SW480 (cell line): ENCODE results near the gene ARHGAP21.
"Not testable (repeated sequence)": the region's sequence is repeated elsewhere in the genome, so short reads cannot be mapped to it uniquely, and the experiment has no call there.

ENCODE experiments used
- DNase-seq: peaks from one replicate; pipeline ENCODE4 v3.0.0-alpha.2; 2016; ENCODE audit warnings: low spot score

ARHGAP21 gene

DNA sequence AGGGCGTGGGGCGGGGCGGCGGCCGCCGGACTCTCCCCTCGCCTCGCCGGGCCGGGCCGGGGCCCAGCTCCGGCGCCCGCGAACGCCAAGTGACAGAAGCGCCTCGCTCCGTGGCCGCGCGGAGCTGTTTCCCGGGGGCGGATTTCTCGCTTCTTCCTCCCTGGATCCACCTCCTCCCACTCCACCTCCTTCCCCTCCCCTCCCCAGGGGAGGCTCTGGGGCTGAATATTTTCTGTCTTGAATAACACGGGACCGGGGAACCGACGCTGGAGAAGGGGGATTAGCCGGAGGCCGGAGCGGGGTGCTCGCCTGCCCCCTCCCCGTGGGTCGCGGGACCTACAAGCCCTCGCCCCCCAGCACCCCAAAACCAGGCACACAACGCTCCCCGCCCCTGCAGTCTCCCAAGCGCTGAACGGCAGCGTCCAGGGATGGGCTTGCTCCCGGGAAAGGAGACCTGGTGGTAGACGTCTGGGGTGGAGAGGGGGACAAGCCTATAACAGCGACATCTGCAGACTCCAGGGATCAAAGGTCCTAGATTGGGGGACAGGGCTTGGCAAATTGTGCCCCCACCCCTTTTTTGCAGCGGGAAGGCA lies at the start of gene ARHGAP21:
TSS of gene ARHGAP21 (minus strand) at position 100 of the 593 bp plus-strand sequence. CDS start 1,988 bp downstream, outside the sequence.
- peak; percentile 56 for DNase-seq

DNA sequence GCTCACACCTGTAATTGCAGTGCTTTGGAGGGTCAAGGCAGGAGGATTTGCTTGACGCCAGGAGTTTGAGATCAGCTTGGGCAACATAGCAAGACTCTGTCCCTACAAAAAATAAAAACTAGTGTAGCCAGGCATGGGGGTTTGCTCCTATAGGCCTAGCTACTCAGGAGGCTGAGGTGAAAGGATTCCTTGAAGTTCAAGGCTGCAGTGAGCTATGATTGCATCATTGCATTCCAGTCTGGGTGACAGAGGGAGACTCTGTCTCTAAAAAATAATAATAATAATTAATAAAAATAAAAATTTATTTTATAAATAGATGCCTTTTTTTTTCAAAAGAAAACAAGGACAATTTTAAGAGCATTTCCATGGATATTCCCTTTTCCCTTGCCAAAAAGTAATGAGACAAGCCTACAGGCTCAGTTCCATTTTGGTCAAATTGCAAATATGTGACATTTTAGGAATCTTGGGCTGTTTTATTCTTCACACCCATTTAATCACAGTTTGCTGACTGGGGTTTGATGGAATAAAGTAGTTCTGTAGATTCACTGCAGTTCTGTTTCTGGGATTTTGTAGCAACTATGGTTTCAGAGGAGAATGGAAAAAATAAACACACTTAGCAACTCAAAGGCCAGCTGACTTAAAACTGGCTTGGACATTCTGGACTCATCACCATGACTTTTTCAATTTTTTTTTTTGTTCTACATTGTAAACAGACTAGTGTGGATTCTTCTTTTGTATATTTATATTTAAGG lies 48.4 kb upstream of the ARHGAP21 start:
- DNase-seq, result no peak

DNA sequence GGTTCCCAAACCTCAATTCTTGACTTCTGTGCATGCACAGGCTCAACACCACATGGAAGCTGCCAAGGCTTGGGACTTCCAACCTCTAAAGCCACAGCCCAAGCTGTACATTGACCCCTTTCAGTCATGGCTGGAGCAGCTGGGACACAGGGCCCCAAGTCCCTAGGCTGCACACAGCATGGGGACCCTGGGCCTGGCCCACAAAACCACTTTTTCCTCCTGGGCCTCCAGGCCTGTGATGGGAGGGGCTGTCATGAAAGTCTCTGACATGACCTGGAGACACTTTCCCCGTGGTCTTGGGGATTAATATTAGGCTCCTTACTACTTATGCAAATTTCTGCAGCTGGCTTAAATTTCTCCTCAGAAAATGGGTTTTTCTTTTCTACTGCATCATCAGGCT lies 41.3 kb upstream of the ARHGAP21 start:
- DNase-seq, result not testable (repeated sequence)

DNA sequence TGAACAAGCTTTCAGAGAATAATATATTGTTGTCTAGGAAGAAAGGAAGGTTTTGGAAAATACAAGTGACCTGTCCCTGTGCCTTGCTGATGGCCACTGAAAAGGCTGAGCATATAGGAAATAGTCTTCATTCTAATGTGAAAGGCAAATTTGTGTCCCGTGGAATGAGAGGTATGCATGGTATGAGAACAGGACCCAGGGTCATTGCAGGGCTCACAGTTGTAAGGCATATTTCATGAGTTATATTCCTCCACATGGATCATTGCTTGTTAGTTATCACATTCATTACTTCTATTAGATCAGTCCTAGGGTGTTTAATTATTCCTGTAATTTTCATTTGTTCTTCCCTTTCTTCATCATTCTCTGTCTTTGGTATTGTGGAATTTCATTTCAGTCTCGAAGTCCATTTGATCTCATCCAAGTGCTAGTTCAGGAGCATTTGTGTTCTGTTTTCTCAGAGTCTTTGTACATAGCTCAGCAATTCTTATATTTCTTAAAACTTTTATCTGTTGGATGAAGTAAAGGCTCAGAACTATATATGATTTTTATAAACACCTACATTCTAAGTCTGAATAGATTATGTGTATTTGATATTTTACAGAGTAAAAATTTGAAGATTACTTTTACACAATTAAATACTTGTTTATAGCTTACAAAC lies 39.4 kb upstream of the ARHGAP21 start:
- DNase-seq, result peak; percentile 32

- no peak for DNase-seq
These were observed 38.7 kb upstream of the ARHGAP21 start for GRCh38 chr10:24762161-24762924.

GRCh38 chr10:24759672-24760071 lies 36.0 kb upstream of the ARHGAP21 start:
- no peak for DNase-seq

- not testable (repeated sequence) for DNase-seq
These were observed 34.6 kb upstream of the ARHGAP21 start for GRCh38 chr10:24758254-24758653.

GRCh38 chr10:24756283-24756682 lies 32.6 kb upstream of the ARHGAP21 start:
- no peak for DNase-seq

DNA sequence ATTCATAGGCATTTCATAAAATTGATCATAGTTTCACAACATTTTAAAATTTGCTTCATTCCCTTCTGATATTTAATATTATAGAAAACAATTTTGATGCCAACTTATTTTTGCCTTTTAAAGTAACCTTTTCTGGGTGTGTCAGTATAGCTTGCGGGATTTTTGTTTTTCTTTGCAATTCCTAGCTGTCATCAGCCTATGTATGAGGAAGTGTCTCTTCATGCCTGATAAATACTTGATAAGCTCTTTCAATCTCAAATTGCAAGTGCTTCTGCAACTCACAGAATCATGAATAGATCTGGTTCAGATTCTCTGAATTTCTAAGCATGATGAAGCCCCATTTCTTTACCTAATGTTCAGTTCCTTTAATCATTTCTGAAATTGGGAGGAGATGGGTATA lies 28.0 kb upstream of the ARHGAP21 start:
- DNase-seq, result no peak

DNA sequence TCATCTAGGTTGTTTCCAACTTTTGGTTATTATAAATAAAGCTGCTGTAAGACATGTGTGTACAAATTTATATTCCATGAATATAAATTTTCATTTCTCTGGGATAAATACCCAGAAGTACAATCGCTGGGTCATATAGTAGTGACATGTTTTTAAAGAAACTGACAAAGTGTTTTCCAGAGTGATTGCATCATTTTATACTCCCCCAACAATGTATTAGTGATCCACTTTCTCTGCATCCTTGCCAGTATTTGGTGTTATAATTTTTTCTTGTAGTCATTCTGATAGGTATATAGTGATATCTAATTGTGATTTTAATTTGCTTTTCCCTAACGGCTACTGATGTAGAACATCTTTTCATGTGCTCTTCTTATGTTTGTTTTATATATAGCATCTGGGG lies 27.0 kb upstream of the ARHGAP21 start:
- no peak for DNase-seq

GRCh38 chr10:24748214-24748613 lies 24.5 kb upstream of the ARHGAP21 start:
- DNase-seq, result no peak

DNA sequence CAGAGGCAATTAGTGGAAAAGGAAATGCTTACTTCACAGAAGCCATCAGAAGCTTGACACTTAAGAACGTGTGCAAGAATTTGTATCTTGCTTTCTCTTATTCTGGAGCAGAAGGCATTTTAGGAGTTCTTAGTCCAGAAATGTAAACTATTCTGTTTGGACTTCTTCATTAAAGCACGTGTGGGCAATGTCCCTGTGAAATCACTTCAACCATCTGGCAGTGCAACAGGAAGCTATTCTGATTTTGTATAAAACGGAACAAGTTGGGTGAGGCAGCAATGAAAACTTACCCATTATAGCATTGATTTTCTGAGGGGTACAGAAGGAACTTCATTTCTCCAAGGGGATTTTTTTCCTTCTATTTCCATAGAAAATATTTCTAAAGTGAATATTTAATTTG lies 21.3 kb upstream of the ARHGAP21 start:
- no peak for DNase-seq

GRCh38 chr10:24740714-24741113 lies 17.0 kb upstream of the ARHGAP21 start:
- no peak for DNase-seq

- DNase-seq, result no peak
These were observed 13.3 kb upstream of the ARHGAP21 start for GRCh38 chr10:24737001-24737400.

GRCh38 chr10:24731942-24732341 lies 8.3 kb upstream of the ARHGAP21 start:
- DNase-seq, result peak; percentile 80

GRCh38 chr10:24730811-24731210 lies 7.1 kb upstream of the ARHGAP21 start:
- no peak for DNase-seq

GRCh38 chr10:24727786-24728185 lies 4.1 kb upstream of the ARHGAP21 start:
- DNase-seq, result no peak

GRCh38 chr10:24726626-24727025 lies 2.9 kb upstream of the ARHGAP21 start:
- no peak for DNase-seq

GRCh38 chr10:24726029-24726428 lies 2.3 kb upstream of the ARHGAP21 start:
- not testable (repeated sequence) for DNase-seq

GRCh38 chr10:24724381-24725228 lies 918 bp upstream of the ARHGAP21 start:
- peak; percentile 93 for DNase-seq

DNA sequence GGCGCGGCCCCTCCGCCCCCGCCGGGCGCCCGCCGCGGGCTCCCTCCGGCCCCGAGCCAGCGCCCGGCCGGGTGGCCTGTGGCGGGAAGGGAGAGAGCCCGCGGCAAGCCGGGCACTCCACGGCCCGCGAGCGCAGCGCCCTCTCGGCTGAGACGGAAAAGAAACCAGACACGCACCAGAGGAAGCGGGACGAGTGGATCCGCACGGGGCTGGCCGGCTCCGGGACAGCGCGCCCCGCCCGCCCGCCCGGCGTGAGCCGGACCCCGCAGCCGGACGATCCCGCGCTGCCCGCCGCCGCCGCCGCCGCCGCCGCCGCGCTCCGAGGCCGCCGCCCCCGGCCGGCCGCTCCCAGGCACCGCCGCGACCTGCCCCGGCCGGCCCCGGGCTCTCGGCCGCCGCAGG lies 300 bp downstream of the ARHGAP21 start:
- DNase-seq, result peak; percentile 28
